ENCODE measurements around the gene SDS. TPM values are rescaled to one million over a fixed set of nuclear protein-coding genes. Genes with fewer than 3 reads are reported as not detected.

The SDS gene
- total and polyA plus RNA-seq, 2 experiments from 2014 or later = not detected

DNA sequence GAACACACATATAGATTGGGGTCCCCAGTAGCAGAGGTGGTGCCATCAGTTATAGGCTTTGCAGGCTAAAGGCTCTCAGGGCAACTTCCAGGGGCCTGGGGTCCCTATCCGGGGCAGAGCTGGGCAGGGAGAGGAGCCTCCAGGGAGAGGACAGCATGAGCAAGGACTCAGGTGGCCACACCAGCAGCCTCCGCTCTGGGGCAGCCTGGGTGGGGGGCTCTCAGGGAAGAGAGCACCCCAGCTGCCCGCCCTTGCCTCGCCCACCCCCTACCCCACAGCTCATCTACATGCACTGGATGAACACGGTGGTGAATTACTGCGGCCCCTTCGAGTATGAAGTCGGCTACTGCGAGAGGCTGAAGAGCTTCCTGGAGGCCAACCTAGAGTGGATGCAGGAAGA is 31.3 kb downstream of the SDS start:
- Histone ChIP-seq H2AFZ (no peak overlapping the region), H3K79me2 (ENCODE audit: insufficient read depth) (no peaks in the 10 kb centered on the region), H4K20me1 (ENCODE audit: insufficient read depth) (no peaks in the 10 kb centered on the region), H3K9ac (no peak overlapping the region), H3K36me3 (ENCODE audit: low read depth) (no peaks in the 10 kb centered on the region), H3K27ac (no peak overlapping the region), H3K4me2 (ENCODE audit: unreplicated experiment) (no peak overlapping the region), H3K4me1 (ENCODE audit: insufficient read depth) (no peaks in the 10 kb centered on the region), H3K9me2 (ENCODE audit: insufficient read depth) (no peaks in the 10 kb centered on the region), H3F3A (ENCODE audit: insufficient read depth) (no peaks in the 10 kb centered on the region), H3K4me3 (no peak overlapping the region), H3K9me3 (ENCODE audit: low read depth) (no peaks in the 10 kb centered on the region), H3K27me3 (replicated peaks; ENCODE audit: insufficient read depth) (no peaks in the 10 kb centered on the region)
- no peak for DNase-seq
- in situ Hi-C loops (cut with MboI) = no loop called here
- TF ChIP-seq EZH2 (IDR thresholded peaks at IDR 0.05; ENCODE audit: insufficient read depth, poor library complexity, severe bottlenecking) = no peak
- no peak for TF ChIP-seq EZH2phosphoT487 (IDR thresholded peaks at IDR 0.05; ENCODE audit: insufficient read depth, low read depth)
- WGBS, 2 experiments (ENCODE audit: low coverage in 1 of 2, low lambda C conversion rate in 2 of 2, missing lambda C conversion rate in 2 of 2) = 94% methylated on average over 9 of the region's 9 CpGs

DNA sequence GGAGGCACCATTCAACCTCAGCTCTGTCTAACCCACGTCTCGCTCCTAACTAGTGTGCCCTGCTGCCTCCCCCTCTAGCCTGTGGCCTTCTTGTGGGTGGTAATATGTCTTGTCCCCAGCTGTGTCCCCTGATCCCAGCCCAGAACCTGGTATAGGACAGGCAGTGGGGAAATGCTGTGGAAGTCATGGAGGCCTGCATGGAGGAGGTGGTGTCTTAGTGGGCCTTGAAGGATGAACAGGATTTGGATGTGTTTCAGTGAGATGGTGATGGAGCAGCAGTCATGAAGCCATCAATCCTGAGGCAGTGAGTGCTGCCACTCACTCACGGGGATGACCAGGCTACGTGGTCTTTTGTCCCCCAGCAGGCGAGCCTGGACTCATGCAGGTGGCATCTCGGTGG is 31.9 kb downstream of the SDS start:
- Histone ChIP-seq H3K4me1 (ENCODE audit: insufficient read depth) (no peaks in the 10 kb centered on the region), H3K9ac (no peak overlapping the region), H3K9me3 (ENCODE audit: low read depth) (no peaks in the 10 kb centered on the region), H3K4me2 (ENCODE audit: unreplicated experiment) (no peak overlapping the region), H3K79me2 (ENCODE audit: insufficient read depth) (no peaks in the 10 kb centered on the region), H3K4me3 (no peak overlapping the region), H3K27me3 (replicated peaks; ENCODE audit: insufficient read depth) (no peaks in the 10 kb centered on the region), H3K9me2 (ENCODE audit: insufficient read depth) (no peaks in the 10 kb centered on the region), H3K27ac (no peak overlapping the region), H3K36me3 (ENCODE audit: low read depth) (no peaks in the 10 kb centered on the region), H2AFZ (no peak overlapping the region), H3F3A (ENCODE audit: insufficient read depth) (no peaks in the 10 kb centered on the region), H4K20me1 (ENCODE audit: insufficient read depth) (no peaks in the 10 kb centered on the region)
- in situ Hi-C loops (cut with MboI) = no loop called here
- TF ChIP-seq EZH2 (IDR thresholded peaks at IDR 0.05; ENCODE audit: insufficient read depth, poor library complexity, severe bottlenecking) (no peak), EZH2phosphoT487 (IDR thresholded peaks at IDR 0.05; ENCODE audit: insufficient read depth, low read depth) (no peak)
- WGBS, 2 experiments (ENCODE audit: low coverage in 1 of 2, low lambda C conversion rate in 2 of 2, missing lambda C conversion rate in 2 of 2) = 95 to 99% methylated on average over 6 of the region's 6 CpGs
- no peak for DNase-seq

DNA sequence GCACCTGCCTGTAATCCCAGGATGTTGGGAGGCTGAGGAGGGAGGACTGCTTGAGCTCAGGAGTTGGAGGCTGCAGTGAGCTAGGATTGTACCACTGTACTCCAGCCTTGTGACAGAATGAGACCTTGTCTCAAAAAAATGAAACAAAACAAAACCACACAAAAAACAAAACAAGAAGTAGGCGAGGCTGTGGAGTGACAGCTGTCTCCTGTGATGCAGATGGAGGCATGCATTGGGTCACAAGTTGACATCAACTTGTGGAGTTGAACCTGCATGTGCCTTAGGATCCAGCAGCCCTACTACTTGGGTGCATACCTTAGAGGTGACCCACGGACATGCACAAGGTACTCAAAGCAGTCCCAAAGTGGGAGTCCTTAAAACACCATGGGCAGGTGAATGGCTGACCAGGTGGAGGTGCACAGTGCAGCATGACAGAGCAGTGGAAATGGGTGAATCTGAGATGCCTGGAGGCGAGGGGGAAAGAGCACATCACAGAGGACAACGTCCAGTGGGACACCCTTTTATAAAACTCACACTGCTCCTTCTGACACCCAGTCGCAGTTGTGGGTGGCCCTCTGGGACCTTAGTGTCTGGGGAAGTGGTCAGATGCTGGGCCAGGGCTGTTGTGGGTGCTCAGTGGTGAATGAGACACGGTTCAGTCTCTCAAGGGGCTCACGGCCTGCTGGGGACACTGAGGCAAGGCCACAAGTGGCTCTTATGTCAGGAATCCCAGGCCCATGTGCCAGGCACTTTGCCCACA is 32.6 kb downstream of the SDS start:
- 86 to 92% methylated on average over 7 of the region's 7 CpGs for WGBS, 2 experiments (ENCODE audit: low coverage in 1 of 2, low lambda C conversion rate in 2 of 2, missing lambda C conversion rate in 2 of 2)
- H3K9ac ChIP-seq = no peak overlapping the region
- in situ Hi-C loops (cut with MboI) = no loop called here
- H3K4me1 ChIP-seq (ENCODE audit: insufficient read depth) = no peaks in the 10 kb centered on the region
- no peaks in the 10 kb centered on the region for H3K9me2 ChIP-seq (ENCODE audit: insufficient read depth)
- no peaks in the 10 kb centered on the region for H3K27me3 ChIP-seq (replicated peaks; ENCODE audit: insufficient read depth)
- H3K9me3 ChIP-seq (ENCODE audit: low read depth) = no peaks in the 10 kb centered on the region
- no peak overlapping the region for H3K4me2 ChIP-seq (ENCODE audit: unreplicated experiment)
- no peak for DNase-seq
- H2AFZ ChIP-seq = no peak overlapping the region
- H3K4me3 ChIP-seq = no peak overlapping the region
- no peaks in the 10 kb centered on the region for H3F3A ChIP-seq (ENCODE audit: insufficient read depth)
- no peaks in the 10 kb centered on the region for H3K79me2 ChIP-seq (ENCODE audit: insufficient read depth)
- no peaks in the 10 kb centered on the region for H3K36me3 ChIP-seq (ENCODE audit: low read depth)
- H4K20me1 ChIP-seq (ENCODE audit: insufficient read depth) = no peaks in the 10 kb centered on the region
- TF ChIP-seq EZH2phosphoT487 (IDR thresholded peaks at IDR 0.05; ENCODE audit: insufficient read depth, low read depth) (no peak), EZH2 (IDR thresholded peaks at IDR 0.05; ENCODE audit: insufficient read depth, poor library complexity, severe bottlenecking) (no peak)
- no peak overlapping the region for H3K27ac ChIP-seq

DNA sequence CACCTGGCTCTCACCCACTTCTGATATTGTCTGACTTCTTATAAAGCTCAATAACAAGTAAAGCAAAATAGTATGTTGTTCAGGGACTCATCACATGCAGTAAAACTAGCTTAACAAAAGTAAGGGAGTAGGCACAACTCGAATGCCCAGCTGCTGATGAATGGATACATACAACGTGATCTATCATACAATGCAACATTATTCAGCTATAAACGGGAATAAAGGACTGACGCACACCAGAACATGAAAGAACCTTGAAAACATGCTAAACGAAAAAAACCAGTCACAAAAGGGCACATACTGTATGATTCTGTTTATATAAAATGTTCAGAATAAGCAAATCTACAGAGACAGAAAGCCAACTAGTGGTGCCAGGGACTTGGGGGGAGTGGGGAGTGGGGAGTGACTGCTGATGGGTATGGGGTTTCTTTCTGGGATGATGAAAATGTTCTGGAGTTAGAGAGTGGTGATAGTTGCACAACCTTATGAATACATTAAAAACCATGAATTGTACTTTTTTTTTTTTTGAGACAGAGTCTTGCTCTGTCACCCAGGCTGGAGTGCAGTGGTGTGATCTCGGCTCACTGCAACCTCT is 34.2 kb downstream of the SDS start:
- H2AFZ ChIP-seq = no peak overlapping the region
- H3K4me1 ChIP-seq (ENCODE audit: insufficient read depth) = no peaks in the 10 kb centered on the region
- no peak overlapping the region for H3K9ac ChIP-seq
- no peak overlapping the region for H3K4me2 ChIP-seq (ENCODE audit: unreplicated experiment)
- in situ Hi-C loops (cut with MboI) = no loop called here
- H3K4me3 ChIP-seq = no peak overlapping the region
- no peaks in the 10 kb centered on the region for H3F3A ChIP-seq (ENCODE audit: insufficient read depth)
- H3K79me2 ChIP-seq (ENCODE audit: insufficient read depth) = 0 out of 2 replicates have a peak, but pooled peaks cover 7% of the 10 kb centered on the region
- no peaks in the 10 kb centered on the region for H4K20me1 ChIP-seq (ENCODE audit: insufficient read depth)
- no peak overlapping the region for H3K27ac ChIP-seq
- TF ChIP-seq EZH2 (IDR thresholded peaks at IDR 0.05; ENCODE audit: insufficient read depth, poor library complexity, severe bottlenecking) (no peak), EZH2phosphoT487 (IDR thresholded peaks at IDR 0.05; ENCODE audit: insufficient read depth, low read depth) (no peak)
- WGBS, 2 experiments (ENCODE audit: low coverage in 1 of 2, low lambda C conversion rate in 2 of 2, missing lambda C conversion rate in 2 of 2) = 80 to 83% methylated on average over 5 to 6 of the region's 6 CpGs
- no peaks in the 10 kb centered on the region for H3K9me2 ChIP-seq (ENCODE audit: insufficient read depth)
- DNase-seq = no peak
- H3K36me3 ChIP-seq (ENCODE audit: low read depth) = no peaks in the 10 kb centered on the region
- no peaks in the 10 kb centered on the region for H3K9me3 ChIP-seq (ENCODE audit: low read depth)
- no peaks in the 10 kb centered on the region for H3K27me3 ChIP-seq (replicated peaks; ENCODE audit: insufficient read depth)
